Measurements from ENCODE around the gene NFIL3. TPM values are rescaled to one million over a fixed set of nuclear protein-coding genes. Genes with fewer than 3 reads are reported as not detected.

NFIL3 gene
- total RNA-seq, 1 donor from 2014 or later = 9.6 TPM

GRCh38 chr9:91395553-91396471 is 27.8 kb downstream of the NFIL3 start:
- Mint-ChIP-seq H3K36me3 (ENCODE audit: low read depth, unreplicated experiment) (no peaks in the 10 kb centered on the region), H3K9me3 (ENCODE audit: unreplicated experiment) (no peaks in the 10 kb centered on the region), H3K27me3 (ENCODE audit: unreplicated experiment) (no peaks in the 10 kb centered on the region), H3K4me1 (ENCODE audit: unreplicated experiment) (peaks cover 4% of the 10 kb centered on the region), H3K4me3 (ENCODE audit: unreplicated experiment) (no peak overlapping the region), H3K27ac (ENCODE audit: unreplicated experiment) (no peak overlapping the region)
- no peak for TF ChIP-seq CTCF (IDR thresholded peaks at IDR 0.05; ENCODE audit: unreplicated experiment)
- no peak for DNase-seq (ENCODE audit: low spot score)

- no peak for TF ChIP-seq CTCF (IDR thresholded peaks at IDR 0.05; ENCODE audit: unreplicated experiment)
- Mint-ChIP-seq H3K27ac (ENCODE audit: unreplicated experiment) (no peak overlapping the region), H3K36me3 (ENCODE audit: low read depth, unreplicated experiment) (no peaks in the 10 kb centered on the region), H3K4me3 (ENCODE audit: unreplicated experiment) (no peak overlapping the region), H3K4me1 (ENCODE audit: unreplicated experiment) (peaks cover 4% of the 10 kb centered on the region), H3K9me3 (ENCODE audit: unreplicated experiment) (no peaks in the 10 kb centered on the region), H3K27me3 (ENCODE audit: unreplicated experiment) (no peaks in the 10 kb centered on the region)
- no peak for DNase-seq (ENCODE audit: low spot score)
These were observed 28.5 kb downstream of the NFIL3 start for GRCh38 chr9:91395106-91395552.

GRCh38 chr9:91393826-91394225 is 29.8 kb downstream of the NFIL3 start:
- Mint-ChIP-seq H3K36me3 (ENCODE audit: low read depth, unreplicated experiment) (no peaks in the 10 kb centered on the region), H3K27ac (ENCODE audit: unreplicated experiment) (no peak overlapping the region), H3K4me3 (ENCODE audit: unreplicated experiment) (no peak overlapping the region), H3K4me1 (ENCODE audit: unreplicated experiment) (no peaks in the 10 kb centered on the region), H3K9me3 (ENCODE audit: unreplicated experiment) (no peaks in the 10 kb centered on the region), H3K27me3 (ENCODE audit: unreplicated experiment) (no peaks in the 10 kb centered on the region)
- no peak for DNase-seq (ENCODE audit: low spot score)
- no peak for TF ChIP-seq CTCF (IDR thresholded peaks at IDR 0.05; ENCODE audit: unreplicated experiment)

- no peaks in the 10 kb centered on the region for H3K36me3 Mint-ChIP-seq (ENCODE audit: low read depth, unreplicated experiment)
- TF ChIP-seq CTCF (IDR thresholded peaks at IDR 0.05; ENCODE audit: unreplicated experiment) = no peak
These were observed 31.2 kb downstream of the NFIL3 start for GRCh38 chr9:91392435-91392834.

GRCh38 chr9:91391818-91392217 is 31.8 kb downstream of the NFIL3 start:
- Mint-ChIP-seq H3K27ac (ENCODE audit: unreplicated experiment) (no peak overlapping the region), H3K9me3 (ENCODE audit: unreplicated experiment) (no peaks in the 10 kb centered on the region), H3K36me3 (ENCODE audit: low read depth, unreplicated experiment) (no peaks in the 10 kb centered on the region), H3K4me3 (ENCODE audit: unreplicated experiment) (no peak overlapping the region), H3K27me3 (ENCODE audit: unreplicated experiment) (no peaks in the 10 kb centered on the region), H3K4me1 (ENCODE audit: unreplicated experiment) (no peaks in the 10 kb centered on the region)
- no peak for DNase-seq (ENCODE audit: low spot score)
- TF ChIP-seq CTCF (IDR thresholded peaks at IDR 0.05; ENCODE audit: unreplicated experiment) = no peak

More at GRCh38 chr9:91392435-91392834, 31.2 kb downstream of the NFIL3 start:
- Mint-ChIP-seq H3K4me1 (ENCODE audit: unreplicated experiment) (no peaks in the 10 kb centered on the region), H3K27me3 (ENCODE audit: unreplicated experiment) (no peaks in the 10 kb centered on the region), H3K27ac (ENCODE audit: unreplicated experiment) (no peak overlapping the region), H3K9me3 (ENCODE audit: unreplicated experiment) (no peaks in the 10 kb centered on the region), H3K4me3 (ENCODE audit: unreplicated experiment) (no peak overlapping the region)
- DNase-seq (ENCODE audit: low spot score) = no peak

Data from endothelial cell (in vitro differentiated cells).